ENCODE data around the gene BOLA1. TPM values are rescaled to one million over a fixed set of nuclear protein-coding genes. Genes with fewer than 3 reads are reported as not detected.

Gene BOLA1
- total RNA-seq, 4 donors from 2014 or later: 7.4 to 61.0 (median 31.5) TPM

- no peak for DNase-seq
- in situ Hi-C loops (cut with MboI; ENCODE audit: low pct_ligation_motif_present in 1 of 4, low pct_unique_long_range_greater_than_20kb in 1 of 4, low sequenced_read_pairs in 3 of 4) (no loop called here), intact Hi-C loops (cut with DNase I; ENCODE audit: low total_unique reads) (loop anchor here (5.0 kb wide), 1 partner anchor 36 kb away; no protein-coding TSS in a partner anchor)
- WGBS, 2 donors (ENCODE audit: low coverage in 1 of 2): 17% methylated on average over 1 of the region's 1 CpG; no CpG with 5 or more reads in 1 of the 2 donors
- peak overlapping the region; percentile 94 to 96 (median 96) for H3K27ac ChIP-seq
- H3K36me3 ChIP-seq: peaks cover 0 to 48% (median 21%) of the 10 kb centered on the region in 4 donors
- H3K4me1 ChIP-seq: peaks cover 20 to 80% (median 49%) of the 10 kb centered on the region in 4 donors
- H3K9me3 ChIP-seq: no peaks in the 10 kb centered on the region
- TF ChIP-seq CTCF (IDR thresholded peaks at IDR 0.05) (no peak), EP300 (IDR thresholded peaks at IDR 0.05; ENCODE audit: low read depth) (no peak), POLR2A (IDR thresholded peaks at IDR 0.05) (no peak), POLR2AphosphoS5 (IDR thresholded peaks at IDR 0.05) (no peak)
- H3K27me3 ChIP-seq: no peaks in the 10 kb centered on the region
- H3K4me3 ChIP-seq: peak overlapping the region in 3 of 4 donors; percentile 82 to 98 (median 83)
Measured at GRCh38 chr1:149928401-149928724, 29.0 kb downstream of the BOLA1 start.

GRCh38 chr1:149929856-149930255 is 30.5 kb downstream of the BOLA1 start:
- H3K9me3 ChIP-seq: no peaks in the 10 kb centered on the region
- peaks cover 0 to 33% (median 13%) of the 10 kb centered on the region in 4 donors for H3K36me3 ChIP-seq
- peak overlapping the region; percentile 18 to 96 (median 96) for H3K27ac ChIP-seq
- no peak for DNase-seq
- no peak for TF ChIP-seq CTCF (IDR thresholded peaks at IDR 0.05)
- no peak for TF ChIP-seq EP300 (IDR thresholded peaks at IDR 0.05; ENCODE audit: low read depth)
- TF ChIP-seq POLR2AphosphoS5 (IDR thresholded peaks at IDR 0.05): no peak
- no peak for TF ChIP-seq POLR2A (IDR thresholded peaks at IDR 0.05)
- peaks cover 20 to 89% (median 56%) of the 10 kb centered on the region in 4 donors for H3K4me1 ChIP-seq
- 76% methylated on average over 2 of the region's 2 CpGs; no CpG with 5 or more reads in 1 of the 2 donors for WGBS, 2 donors (ENCODE audit: low coverage in 1 of 2)
- H3K4me3 ChIP-seq: no peak overlapping the region
- intact Hi-C loops (cut with DNase I; ENCODE audit: low total_unique reads) (loop anchor here (5.0 kb wide), 1 partner anchor 38 kb away; no protein-coding TSS in a partner anchor), in situ Hi-C loops (cut with MboI; ENCODE audit: low pct_ligation_motif_present in 1 of 4, low pct_unique_long_range_greater_than_20kb in 1 of 4, low sequenced_read_pairs in 3 of 4) (no loop called here)
- H3K27me3 ChIP-seq: no peaks in the 10 kb centered on the region

GRCh38 chr1:149931212-149931790 is 31.9 kb downstream of the BOLA1 start:
- in situ Hi-C loops (cut with MboI; ENCODE audit: low pct_ligation_motif_present in 1 of 4, low pct_unique_long_range_greater_than_20kb in 1 of 4, low sequenced_read_pairs in 3 of 4): no loop called here
- no peak for DNase-seq
- no peak for TF ChIP-seq POLR2AphosphoS5 (IDR thresholded peaks at IDR 0.05)
- TF ChIP-seq CTCF (IDR thresholded peaks at IDR 0.05): no peak
- no peak for TF ChIP-seq POLR2A (IDR thresholded peaks at IDR 0.05)
- no peak for TF ChIP-seq EP300 (IDR thresholded peaks at IDR 0.05; ENCODE audit: low read depth)
- Histone ChIP-seq H3K27me3 (no peaks in the 10 kb centered on the region), H3K27ac (peak overlapping the region; percentile 77 to 96 (median 96)), H3K4me1 (peaks cover 16 to 87% (median 55%) of the 10 kb centered on the region in 4 donors), H3K4me3 (peak overlapping the region in 1 of 4 donors; percentile 35), H3K36me3 (peaks cover 0 to 19% (median 6%) of the 10 kb centered on the region in 4 donors), H3K9me3 (no peaks in the 10 kb centered on the region)
- intact Hi-C loops (cut with DNase I; ENCODE audit: low total_unique reads): no loop called here
- 50 to 87% methylated on average over 1 to 13 of the region's 13 CpGs for whole genome bisulfite sequencing, 2 donors (ENCODE audit: low coverage in 1 of 2)

- TF ChIP-seq CTCF (IDR thresholded peaks at IDR 0.05) (no peak), EP300 (IDR thresholded peaks at IDR 0.05; ENCODE audit: low read depth) (no peak), POLR2A (IDR thresholded peaks at IDR 0.05) (peak; percentile 55), POLR2AphosphoS5 (IDR thresholded peaks at IDR 0.05) (peak in 1 of 3 donors; percentile 53)
- peak; percentile 60 for DNase-seq
- intact Hi-C loops (cut with DNase I; ENCODE audit: low total_unique reads): no loop called here
- Histone ChIP-seq H3K4me3 (peak overlapping the region in 1 of 4 donors; percentile 79), H3K4me1 (peaks cover 15 to 86% (median 54%) of the 10 kb centered on the region in 4 donors), H3K27ac (peak overlapping the region; percentile 77 to 96 (median 96)), H3K36me3 (peaks cover 0 to 14% (median 4%) of the 10 kb centered on the region in 4 donors), H3K9me3 (no peaks in the 10 kb centered on the region), H3K27me3 (no peaks in the 10 kb centered on the region)
- in situ Hi-C loops (cut with MboI; ENCODE audit: low pct_ligation_motif_present in 1 of 4, low pct_unique_long_range_greater_than_20kb in 1 of 4, low sequenced_read_pairs in 3 of 4): no loop called here
- 34 to 58% methylated on average over 8 of the region's 8 CpGs for WGBS, 2 donors (ENCODE audit: low coverage in 1 of 2)
Measured at GRCh38 chr1:149932474-149932873, 33.1 kb downstream of the BOLA1 start.
